Measurements from ENCODE around the gene EPHX1.
"Not testable (repeated sequence)": the region's sequence is repeated elsewhere in the genome, so short reads cannot be mapped to it uniquely, and the experiment has no call there.

GRCh38 chr1:225779165-225779564, 30.8 kb upstream of the EPHX1 start:
- TF ChIP-seq CTCF, POLR2A (IDR thresholded peaks at IDR 0.05): not testable (repeated sequence)

All from suprapubic skin (tissue), 3 donors.